Epidermal melanocyte (primary cell): ENCODE data around the gene ITGB1BP1.

Experiments used
- DNase-seq: peaks from one replicate; pipeline ENCODE4 v3.0.0; 2011; ENCODE audit warnings: low spot score; ENCODE audit not compliant: insufficient read length

ITGB1BP1 gene

DNA sequence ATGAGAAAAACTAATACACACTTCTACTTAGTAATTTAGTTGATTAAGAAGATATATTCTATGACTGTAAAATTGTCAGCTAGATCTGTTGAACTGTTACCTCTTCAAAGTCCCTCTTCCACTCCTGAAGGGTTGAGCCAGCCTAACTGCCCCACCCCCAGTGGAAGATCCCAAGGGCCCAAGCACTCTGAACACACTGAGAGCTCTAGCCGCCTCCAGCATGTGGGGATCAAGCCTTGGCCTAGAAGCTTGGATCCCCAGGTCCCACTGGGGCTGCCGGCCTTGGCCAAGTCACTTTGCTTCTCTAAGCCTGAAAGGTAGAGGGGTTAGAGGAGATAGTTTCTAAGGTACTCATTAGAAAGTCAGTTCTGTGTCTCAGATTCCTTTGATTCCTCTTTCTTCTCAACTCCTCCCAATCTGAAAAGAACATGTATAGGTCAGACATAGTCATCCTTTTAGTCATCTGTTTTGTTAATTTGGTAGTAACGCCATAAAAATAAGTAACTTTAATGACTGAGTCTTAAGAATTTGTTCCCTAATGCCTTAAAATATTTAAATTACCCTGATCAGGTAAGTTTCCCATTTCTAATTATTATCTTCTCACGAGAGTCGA lies 5.7 kb upstream of the ITGB1BP1 start:
- DNase-seq = no peak

DNA sequence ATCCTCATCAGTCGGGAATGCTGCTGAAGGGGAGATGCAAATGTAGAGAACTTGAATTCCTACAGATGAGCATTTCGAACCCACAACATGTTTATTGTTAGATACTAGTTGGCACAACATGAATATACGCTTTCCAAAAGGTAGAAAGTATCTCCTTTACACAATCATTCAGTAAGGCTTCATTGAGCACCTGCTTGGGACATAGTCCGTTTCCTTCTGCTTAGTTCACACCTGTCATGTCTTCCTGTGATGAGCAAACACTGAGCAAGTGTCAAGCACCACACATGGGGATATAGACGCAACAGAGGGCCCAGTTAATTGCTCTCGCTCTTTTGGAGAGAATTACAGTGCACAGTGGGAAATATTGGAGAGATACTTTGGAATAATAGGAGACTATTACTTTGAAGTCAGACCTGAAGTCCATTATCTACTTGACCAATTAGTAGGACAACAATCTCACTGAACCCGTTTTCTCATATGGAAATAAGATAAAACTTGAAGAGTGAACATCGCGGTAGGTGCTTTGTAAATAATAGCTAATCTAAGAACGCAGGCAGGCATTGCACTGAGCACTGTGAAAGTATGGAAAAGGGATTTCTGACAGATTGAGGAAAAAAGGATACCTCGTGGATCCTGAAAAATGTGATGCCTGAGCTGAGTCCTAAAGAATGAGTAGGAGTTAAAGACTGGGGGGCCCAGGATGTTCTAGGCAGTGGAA lies 1.3 kb upstream of the ITGB1BP1 start:
- DNase-seq = no peak

DNA sequence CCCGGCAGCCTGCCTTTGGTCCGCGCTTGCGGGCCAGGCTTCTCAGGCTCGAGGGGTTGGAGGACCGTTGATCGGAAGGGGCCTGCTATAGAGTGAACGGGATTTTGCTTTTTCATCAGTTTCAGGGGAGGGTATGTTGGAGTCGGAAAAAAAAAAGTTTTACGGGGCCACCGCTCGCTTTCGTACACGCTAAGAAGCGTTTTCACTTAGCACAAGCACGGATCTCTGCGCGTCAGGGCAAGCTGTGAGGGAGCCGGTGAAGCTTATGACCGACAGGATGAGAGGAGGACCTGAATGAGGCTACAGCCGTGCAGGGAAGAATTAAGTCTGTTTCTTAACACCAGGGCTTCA lies 569 bp upstream of the ITGB1BP1 start:
- no peak for DNase-seq

GRCh38 chr2:9422321-9423099 lies 818 bp downstream of the ITGB1BP1 start:
- no peak for DNase-seq

DNA sequence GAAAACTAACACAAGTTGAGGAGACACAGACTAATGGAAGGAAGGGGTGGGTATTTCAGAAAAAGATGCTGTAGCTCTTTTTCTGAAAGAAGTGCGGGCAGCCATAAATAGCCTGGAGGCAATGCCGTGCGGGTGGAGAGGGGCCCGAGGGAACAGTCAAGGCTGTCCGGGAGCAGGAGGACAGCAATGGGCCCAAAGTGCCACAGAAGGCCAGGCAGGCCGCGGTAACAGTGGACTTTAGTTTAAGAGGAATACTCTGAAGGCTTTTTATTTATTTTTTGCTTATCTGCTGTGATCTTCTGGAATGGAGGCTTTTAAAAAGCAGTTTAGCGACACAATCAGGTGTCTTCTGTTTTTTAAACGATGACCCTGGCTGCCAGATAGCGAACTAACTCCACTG lies 2.8 kb downstream of the ITGB1BP1 start:
- DNase-seq = no peak

GRCh38 chr2:9419541-9419940 lies 3.8 kb downstream of the ITGB1BP1 start:
- DNase-seq = no peak

GRCh38 chr2:9418746-9419145 lies 4.6 kb downstream of the ITGB1BP1 start:
- no peak for DNase-seq

DNA sequence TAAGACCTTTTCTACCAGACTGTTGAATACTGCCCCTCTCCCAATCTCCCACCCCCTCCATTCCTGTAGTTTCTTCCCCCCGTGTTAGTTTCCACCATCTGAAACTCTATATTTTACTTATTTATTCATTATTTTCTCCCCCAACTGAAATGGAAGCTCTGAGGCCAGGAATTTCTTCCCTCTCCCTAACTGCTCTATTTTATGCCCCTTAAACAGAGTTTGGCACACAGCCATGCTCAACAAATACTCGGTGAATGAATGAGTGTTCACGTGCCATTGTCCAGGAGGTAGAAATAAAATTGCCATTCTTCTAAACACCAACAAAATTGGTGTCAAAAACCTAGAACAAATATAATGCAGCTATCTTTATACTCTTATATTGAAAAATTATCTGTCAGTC lies 5.6 kb downstream of the ITGB1BP1 start:
- DNase-seq = no peak

DNA sequence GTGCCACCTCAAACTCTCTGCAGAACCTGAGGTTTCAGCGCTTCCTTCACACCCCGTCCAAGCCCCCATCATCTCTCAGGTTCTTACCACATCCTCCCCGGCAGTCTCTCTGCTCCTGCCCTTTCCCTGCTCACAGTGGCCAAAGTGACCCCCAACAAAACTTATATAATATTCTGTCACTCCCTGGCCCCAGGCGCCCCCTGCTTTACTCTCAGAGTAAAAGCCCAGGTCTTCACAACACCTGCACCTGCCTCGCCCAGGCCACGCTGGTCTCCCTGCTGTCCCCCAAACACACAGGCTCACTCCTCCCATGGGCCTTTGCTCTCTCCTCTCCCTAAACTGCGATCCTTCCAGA lies 6.4 kb downstream of the ITGB1BP1 start:
- no peak for DNase-seq

GRCh38 chr2:9416267-9416961 lies 6.9 kb downstream of the ITGB1BP1 start:
- no peak for DNase-seq

- no peak for DNase-seq
Observed at GRCh38 chr2:9415516-9416169, 7.7 kb downstream of the ITGB1BP1 start.

DNA sequence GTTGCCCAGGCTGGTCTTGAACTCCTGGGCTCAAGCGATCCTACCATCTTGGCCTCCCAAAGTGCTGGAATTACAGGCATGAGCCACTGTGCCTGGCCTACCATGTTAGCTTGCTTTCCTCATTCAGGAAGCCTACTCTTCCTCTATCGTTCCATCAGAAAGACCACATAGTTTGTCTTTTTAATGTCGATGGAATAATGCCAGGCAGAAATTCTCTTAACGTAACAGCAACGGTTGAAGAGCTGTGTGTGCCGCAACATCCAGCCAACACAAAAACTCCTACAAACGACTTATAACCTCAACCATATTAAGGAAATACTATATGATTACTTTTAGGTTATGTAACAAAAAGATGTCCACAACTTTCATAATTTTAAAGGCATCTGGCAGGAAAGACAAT lies 10.5 kb downstream of the ITGB1BP1 start:
- no peak for DNase-seq

- no peak for DNase-seq
Observed at GRCh38 chr2:9410108-9410507, 13.2 kb downstream of the ITGB1BP1 start.

- DNase-seq = peak; percentile 77
Observed at GRCh38 chr2:9408641-9409151, 14.6 kb downstream of the ITGB1BP1 start.

GRCh38 chr2:9407363-9407811 lies 15.9 kb downstream of the ITGB1BP1 start:
- no peak for DNase-seq

GRCh38 chr2:9406529-9407362 lies 16.6 kb downstream of the ITGB1BP1 start:
- DNase-seq = no peak

DNA sequence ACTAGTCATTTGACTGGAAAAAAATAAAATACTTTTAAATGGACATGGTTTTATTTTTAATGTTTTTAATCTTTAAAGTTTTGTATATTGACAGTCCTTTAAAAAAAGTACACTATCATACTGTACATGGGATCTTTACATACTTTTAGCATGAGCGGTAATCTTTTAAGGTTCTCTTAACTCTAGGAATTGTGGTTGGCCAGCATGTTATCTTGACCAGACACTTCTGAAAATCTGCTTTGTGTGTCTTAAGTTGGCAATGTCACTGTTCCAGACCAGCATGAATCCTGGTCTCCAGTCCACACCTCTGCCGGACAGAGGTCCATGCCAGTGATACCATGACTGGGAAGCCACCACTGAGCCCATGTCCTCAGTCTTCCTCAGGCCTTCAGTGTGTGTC lies 17.7 kb downstream of the ITGB1BP1 start:
- DNase-seq = no peak

- DNase-seq = no peak
Observed at GRCh38 chr2:9404451-9404850, 18.9 kb downstream of the ITGB1BP1 start.

DNA sequence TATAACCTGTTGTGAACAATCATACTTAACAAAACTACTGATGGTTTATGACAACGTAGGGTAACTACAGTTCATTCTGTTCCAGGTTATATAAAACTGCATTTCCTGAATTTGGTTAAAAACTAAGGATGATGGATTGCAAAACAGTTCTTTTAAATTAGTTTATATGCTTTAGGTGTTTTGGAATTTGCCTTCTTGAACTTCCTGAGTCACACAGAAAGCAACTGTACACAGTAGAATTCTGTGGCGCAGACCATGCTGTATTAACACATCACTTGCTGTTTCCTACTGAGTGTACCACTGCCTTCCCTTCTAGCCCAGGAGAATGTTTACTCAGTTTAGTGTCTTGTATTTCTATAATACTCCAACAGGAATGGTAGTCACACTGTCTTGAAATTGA lies 19.4 kb downstream of the ITGB1BP1 start:
- DNase-seq = no peak

- DNase-seq = no peak
Observed at GRCh38 chr2:9401646-9402371, 21.5 kb downstream of the ITGB1BP1 start.
